Prostate gland (tissue), 2 donors: ENCODE measurements around the gene BRICD5. TPM values are rescaled to one million over a fixed set of nuclear protein-coding genes. Genes with fewer than 3 reads are reported as not detected.

ENCODE experiments used
- DNase-seq: peaks from one replicate; pipeline ENCODE4 v3.0.0-alpha.2; 2019; ENCODE audit warnings: low spot score
- H3K27ac ChIP-seq, 2 donors: fragments of 200-600 bp; sonication (generic); 2 replicates each; pipeline ENCODE4 v1.5.1; 2017 to 2019
- H3K27me3 ChIP-seq: fragments of 200-600 bp; sonication (generic); replicated peaks from 2 replicates; pipeline ENCODE4 v1.5.1; 2019; ENCODE audit not compliant: insufficient read depth
- H3K36me3 ChIP-seq, 2 donors: fragments of 200-600 bp; sonication (generic); 1 replicate in 1 of 2; 2 replicates in 1 of 2; pipeline versions ENCODE4 v1.5.1 to v1.8.1; 2017 to 2019
- H3K4me1 ChIP-seq: fragments of 200-600 bp; sonication (generic); replicated peaks from 2 replicates; pipeline ENCODE4 v1.5.1; 2019
- H3K4me3 ChIP-seq, 2 donors: fragments of 200-600 bp; sonication (generic); 2 replicates each; pipeline ENCODE4 v1.5.1; 2017 to 2019
- H3K9me3 ChIP-seq: fragments of 200-600 bp; sonication (generic); 2 replicates; pipeline ENCODE4 v1.5.1; 2017
- CTCF ChIP-seq, 4 experiments: fragments of 200-600 bp in 2 of 4; fragments of 450-650 bp in 2 of 4; sonication (generic) in 2 of 4; IDR thresholded peaks; 1 replicate in 3 of 4; 2 replicates in 1 of 4; pipeline ENCODE4 v1.5.1; 2016 to 2019; ENCODE audit warnings: antibody characterized with exemption in 4 of 4, mild to moderate bottlenecking in 2 of 4, moderate library complexity in 2 of 4
- POLR2A ChIP-seq: fragments of 450-650 bp; IDR thresholded peaks from one replicate; pipeline ENCODE4 v1.6.1; 2016; ENCODE audit warnings: antibody characterized with exemption, mild to moderate bottlenecking
- POLR2AphosphoS5 ChIP-seq: sonication (generic); formaldehyde crosslinking; IDR thresholded peaks from one replicate; pipeline ENCODE4 v1.6.1; 2017; ENCODE audit warnings: antibody characterized with exemption
- WGBS: methylation state at CpG from one replicate; pipeline ENCODE4 v1.1.5; 2018; 5-methylcytosine and 5-hydroxymethylcytosine counted together
- intact Hi-C: fragments of 100-400 bp; cut with DNase I; formaldehyde crosslinking; loops from one replicate; pipeline ENCODE4 v1.14.2; 2022
- total RNA-seq, 2 donors: library from RNA; depleted of rRNA; stranded (reverse); fragments of >200 nt; gene quantifications; one replicate each; pipeline ENCODE4 v1.1.0, GENCODE V29; 2016

BRICD5 gene
- total RNA-seq, 2 donors from 2014 or later = 18.4 to 26.2 TPM

GRCh38 chr16:2206780-2207433 is 3.8 kb downstream of the BRICD5 start:
- H3K4me1 ChIP-seq = peaks cover 7% of the 10 kb centered on the region
- intact Hi-C loops = loop anchor here (10.0 kb wide), 1 partner anchor 48 kb away; the partner anchor contains the start of gene ECI1
- H3K4me3 ChIP-seq = no peak overlapping the region
- no peak overlapping the region for H3K27ac ChIP-seq
- H3K27me3 ChIP-seq = no peaks in the 10 kb centered on the region
- TF ChIP-seq CTCF (IDR thresholded peaks at IDR 0.05) (no peak), POLR2AphosphoS5 (no peak), POLR2A (no peak)
- peaks cover 0 to 16% of the 10 kb centered on the region in 2 donors for H3K36me3 ChIP-seq
- WGBS = 89% methylated on average over 23 of the region's 23 CpGs
- no peaks in the 10 kb centered on the region for H3K9me3 ChIP-seq
- no peak for DNase-seq

- Histone ChIP-seq H3K27me3 (no peaks in the 10 kb centered on the region), H3K36me3 (peaks cover 0 to 16% of the 10 kb centered on the region in 2 donors), H3K27ac (peak overlapping the region in 1 of 2 donors; percentile 97), H3K4me1 (peaks cover 6% of the 10 kb centered on the region), H3K9me3 (no peaks in the 10 kb centered on the region), H3K4me3 (peak overlapping the region; percentile 78 to 83)
- TF ChIP-seq CTCF (IDR thresholded peaks at IDR 0.05) (no peak), POLR2AphosphoS5 (no peak), POLR2A (no peak)
- intact Hi-C loops = loop anchor here (10.0 kb wide), 1 partner anchor 48 kb away; the partner anchor contains the start of gene ECI1
- DNase-seq = no peak
- 83% methylated on average over 18 of the region's 18 CpGs for WGBS
These were observed 4.3 kb downstream of the BRICD5 start for GRCh38 chr16:2206420-2206779.

- TF ChIP-seq POLR2AphosphoS5 = no peak
- no peak for TF ChIP-seq POLR2A
- TF ChIP-seq CTCF (IDR thresholded peaks at IDR 0.05) = no peak
- no peaks in the 10 kb centered on the region for H3K9me3 ChIP-seq
- no peak for DNase-seq
- peaks cover 0 to 16% of the 10 kb centered on the region in 2 donors for H3K36me3 ChIP-seq
- peaks cover 6% of the 10 kb centered on the region for H3K4me1 ChIP-seq
- peak overlapping the region; percentile 78 to 83 for H3K4me3 ChIP-seq
- intact Hi-C loops = loop anchor here (10.0 kb wide), 1 partner anchor 49 kb away; the partner anchor contains the start of gene ECI1
- no peaks in the 10 kb centered on the region for H3K27me3 ChIP-seq
- peak overlapping the region; percentile 97 for H3K27ac ChIP-seq
- WGBS = 5% methylated on average over 16 of the region's 16 CpGs
These were observed 4.7 kb downstream of the BRICD5 start for GRCh38 chr16:2205967-2206313.

- peaks cover 6% of the 10 kb centered on the region for H3K4me1 ChIP-seq
- peak within 1 kb of the TSS; percentile 97 for H3K27ac ChIP-seq
- H3K36me3 ChIP-seq = peaks cover 0 to 16% of the 10 kb centered on the region in 2 donors
- no peaks in the 10 kb centered on the region for H3K27me3 ChIP-seq
- DNase-seq = peak; percentile 74
- intact Hi-C loops = loop anchor here (10.0 kb wide), 1 partner anchor 49 kb away; the partner anchor contains the start of gene ECI1
- H3K9me3 ChIP-seq = no peaks in the 10 kb centered on the region
- WGBS = under 1% methylated on average over 82 of the region's 93 CpGs
- TF ChIP-seq POLR2AphosphoS5 (peak; percentile 84), POLR2A (peak; percentile 66), CTCF (IDR thresholded peaks at IDR 0.05) (peak in 2 of 4 experiments; percentile 34 to 48)
- peak within 1 kb of the TSS; percentile 78 to 83 for H3K4me3 ChIP-seq
These were observed 5.3 kb downstream of the BRICD5 start, which contains the start of gene MLST8 for GRCh38 chr16:2205104-2205966. MLST8 (plus strand) TSS chr16:2205454; CDS start chr16:2206086, 632 bp downstream.
